ENCODE data around the gene KLHL12. TPM values are rescaled to one million over a fixed set of nuclear protein-coding genes. Genes with fewer than 3 reads are reported as not detected.
"Not testable (repeated sequence)": the region's sequence is repeated elsewhere in the genome, so short reads cannot be mapped to it uniquely, and the experiment has no call there.

Gene KLHL12
- total and polyA plus RNA-seq, 2 donors (not counting 1 experiment from before 2014, with no cell fraction given), result 14.6 to 25.5 TPM

- ChIA-PET CTCF (no interaction called here), POLR2A (no interaction called here)
- Histone ChIP-seq H3K79me2 (ENCODE audit: control insufficient read depth, insufficient read depth, low read length) (no peaks in the 10 kb centered on the region), H3K9me3 (ENCODE audit: control extremely low read depth in 1 of 3, control insufficient read depth in 2 of 3, insufficient read depth in 1 of 3, low read length in 2 of 3) (no peaks in the 10 kb centered on the region), H3K36me3 (replicated peaks in 1 of 2; ENCODE audit: control extremely low read depth in 1 of 2, control insufficient read depth in 1 of 2, extremely low read depth in 1 of 2, insufficient read depth in 2 of 2, low read length in 1 of 2) (peaks cover 21 to 65% of the 10 kb centered on the region in 2 experiments), H3K27me3 (replicated peaks in 1 of 4; ENCODE audit: control extremely low read depth in 1 of 4, control insufficient read depth in 3 of 4, insufficient read depth in 4 of 4, low read length in 3 of 4) (no peaks in the 10 kb centered on the region), H3K4me2 (replicated peaks; ENCODE audit: low read depth, low read length, poor library complexity, severe bottlenecking) (no peak overlapping the region), H2AFZ (ENCODE audit: insufficient read depth, low read depth, low read length, poor library complexity, severe bottlenecking) (no peak overlapping the region), H3K9ac (ENCODE audit: low read length) (no peak overlapping the region), H3K27ac (ENCODE audit: low read length in 2 of 2) (no peak overlapping the region), H3K4me1 (ENCODE audit: control insufficient read depth in 2 of 2, insufficient read depth in 2 of 2, low read length in 2 of 2) (no peaks in the 10 kb centered on the region), H4K20me1 (ENCODE audit: control insufficient read depth, insufficient read depth, low read length, poor library complexity, severe bottlenecking) (no peaks in the 10 kb centered on the region), H3K4me3 (ENCODE audit: control extremely low read depth in 1 of 5, extremely low read depth in 1 of 5, insufficient read depth in 1 of 5, low read depth in 2 of 5, low read length in 4 of 5) (no peak overlapping the region)
- Mint-ChIP-seq H3K4me3 (no peak overlapping the region), H3K27ac (no peak overlapping the region), H3K9me3 (ENCODE audit: insufficient read depth) (no peaks in the 10 kb centered on the region), H3K27me3 (no peaks in the 10 kb centered on the region), H3K4me1 (no peaks in the 10 kb centered on the region)
- TF ChIP-seq EZH2 (IDR thresholded peaks at IDR 0.05; ENCODE audit: borderline replicate concordance, insufficient read depth, low read depth, low read length, poor library complexity, severe bottlenecking) (no peak), CTCF (IDR thresholded peaks at IDR 0.05) (no peak)
- intact Hi-C loops (cut with micrococcal nuclease), result no loop called here
- WGBS (ENCODE audit: insufficient coverage), result 100% methylated on average over 2 of the region's 6 CpGs
- ATAC-seq (ENCODE audit: low read depth) (no peak), DNase-seq (no peak)
Measured at GRCh38 chr1:202908998-202909397, 18.0 kb downstream of the KLHL12 start.

GRCh38 chr1:202905331-202905730, 21.7 kb downstream of the KLHL12 start:
- H3K79me2 ChIP-seq (ENCODE audit: control insufficient read depth, insufficient read depth, low read length), result no peaks in the 10 kb centered on the region
- no CpG with 5 or more reads among the region's 4 CpGs for whole genome bisulfite sequencing (ENCODE audit: insufficient coverage)
- no peak for TF ChIP-seq CTCF (IDR thresholded peaks at IDR 0.05)
- Mint-ChIP-seq H3K27ac (no peak overlapping the region), H3K27me3 (no peaks in the 10 kb centered on the region), H3K4me1 (no peaks in the 10 kb centered on the region), H3K9me3 (ENCODE audit: insufficient read depth) (no peaks in the 10 kb centered on the region), H3K4me3 (no peak overlapping the region)
- H3K27me3 ChIP-seq (replicated peaks in 1 of 4; ENCODE audit: control extremely low read depth in 1 of 4, control insufficient read depth in 3 of 4, insufficient read depth in 4 of 4, low read length in 3 of 4), result no peaks in the 10 kb centered on the region
- H3K9ac ChIP-seq (ENCODE audit: low read length), result no peak overlapping the region
- intact Hi-C loops (cut with micrococcal nuclease), result no loop called here
- H2AFZ ChIP-seq (ENCODE audit: insufficient read depth, low read depth, low read length, poor library complexity, severe bottlenecking), result no peak overlapping the region
- no peak overlapping the region for H3K27ac ChIP-seq (ENCODE audit: low read length in 2 of 2)
- peaks cover 0 to under 1% (median 0%) of the 10 kb centered on the region in 3 donors for H3K9me3 ChIP-seq (ENCODE audit: control extremely low read depth in 1 of 3, control insufficient read depth in 2 of 3, insufficient read depth in 1 of 3, low read length in 2 of 3)
- H3K4me1 ChIP-seq (ENCODE audit: control insufficient read depth in 2 of 2, insufficient read depth in 2 of 2, low read length in 2 of 2), result no peaks in the 10 kb centered on the region
- DNase-seq, result no peak
- no peak for ATAC-seq (ENCODE audit: low read depth)
- ChIA-PET CTCF (no interaction called here), POLR2A (no interaction called here)
- H4K20me1 ChIP-seq (ENCODE audit: control insufficient read depth, insufficient read depth, low read length, poor library complexity, severe bottlenecking), result no peaks in the 10 kb centered on the region
- no peak overlapping the region for H3K4me2 ChIP-seq (replicated peaks; ENCODE audit: low read depth, low read length, poor library complexity, severe bottlenecking)
- no peak overlapping the region for H3K4me3 ChIP-seq (ENCODE audit: control extremely low read depth in 1 of 5, extremely low read depth in 1 of 5, insufficient read depth in 1 of 5, low read depth in 2 of 5, low read length in 4 of 5)
- peaks cover 18 to 44% of the 10 kb centered on the region in 2 experiments for H3K36me3 ChIP-seq (replicated peaks in 1 of 2; ENCODE audit: control extremely low read depth in 1 of 2, control insufficient read depth in 1 of 2, extremely low read depth in 1 of 2, insufficient read depth in 2 of 2, low read length in 1 of 2)

GRCh38 chr1:202903808-202904207, 23.2 kb downstream of the KLHL12 start:
- H3K4me3 Mint-ChIP-seq, POLR2A ChIA-PET: not testable (repeated sequence)
- H3K36me3 ChIP-seq (replicated peaks in 1 of 2; ENCODE audit: control extremely low read depth in 1 of 2, control insufficient read depth in 1 of 2, extremely low read depth in 1 of 2, insufficient read depth in 2 of 2, low read length in 1 of 2), result peaks cover 17 to 40% of the 10 kb centered on the region in 2 experiments

More at GRCh38 chr1:202903808-202904207, 23.2 kb downstream of the KLHL12 start:
- WGBS (ENCODE audit: insufficient coverage), result 100% methylated on average over 1 of the region's 5 CpGs
- H3K9ac ChIP-seq (ENCODE audit: low read length); H3K9me3 ChIP-seq (ENCODE audit: control extremely low read depth in 1 of 3, control insufficient read depth in 2 of 3, insufficient read depth in 1 of 3, low read length in 2 of 3); H3K4me2 ChIP-seq (replicated peaks; ENCODE audit: low read depth, low read length, poor library complexity, severe bottlenecking); DNase-seq; intact Hi-C loops (cut with micrococcal nuclease); H2AFZ ChIP-seq (ENCODE audit: insufficient read depth, low read depth, low read length, poor library complexity, severe bottlenecking); H3K4me3 ChIP-seq (ENCODE audit: control extremely low read depth in 1 of 5, extremely low read depth in 1 of 5, insufficient read depth in 1 of 5, low read depth in 2 of 5, low read length in 4 of 5); H3K79me2 ChIP-seq (ENCODE audit: control insufficient read depth, insufficient read depth, low read length); H3K27me3 ChIP-seq (replicated peaks in 1 of 4; ENCODE audit: control extremely low read depth in 1 of 4, control insufficient read depth in 3 of 4, insufficient read depth in 4 of 4, low read length in 3 of 4); H3K27ac ChIP-seq (ENCODE audit: low read length in 2 of 2); ATAC-seq (ENCODE audit: low read depth); H3K4me1 ChIP-seq (ENCODE audit: control insufficient read depth in 2 of 2, insufficient read depth in 2 of 2, low read length in 2 of 2); H3K27me3 Mint-ChIP-seq; CTCF ChIA-PET; H3K9me3 Mint-ChIP-seq (ENCODE audit: insufficient read depth); H3K27ac Mint-ChIP-seq; H3K4me1 Mint-ChIP-seq; H4K20me1 ChIP-seq (ENCODE audit: control insufficient read depth, insufficient read depth, low read length, poor library complexity, severe bottlenecking): not testable (repeated sequence)

All from B cell (primary cell).